HEK293 (cell line): ENCODE measurements around the gene GATC.

Source experiments
- CTCF ChIA-PET: fragments of 350-600 bp; formaldehyde crosslinking; extraction: SDS; loops from one replicate; lab custom pipeline; 2021; ENCODE audit warnings: antibody characterized with exemption; lab: Yijun Ruan, JAX
- POLR2A ChIA-PET: fragments of 300-600 bp; formaldehyde crosslinking; extraction: SDS; loops from one replicate; lab custom pipeline; 2020; ENCODE audit warnings: antibody characterized with exemption, inconsistent platforms; lab: Yijun Ruan, JAX
- H3K27ac ChIP-seq: fragments of 200-500 bp; sonication (Bioruptor generic); 2 replicates; pipeline ENCODE4 v1.5.1; 2014; ENCODE audit warnings: low read depth, low read length, control low read depth, inconsistent platforms; ENCODE audit errors: extremely low read depth
- H3K36me3 ChIP-seq, 2 experiments: fragments of 200-500 bp in 1 of 2; sonication (Bioruptor generic) in 1 of 2; 1 replicate in 1 of 2; 2 replicates in 1 of 2; pipeline ENCODE4 v1.5.1; 2014 to 2017; ENCODE audit warnings: inconsistent platforms in 2 of 2, low read length in 2 of 2; ENCODE audit not compliant: control insufficient read depth in 2 of 2, insufficient read depth in 1 of 2
- H3K4me1 ChIP-seq: fragments of 200-500 bp; sonication (Bioruptor generic); 2 replicates; pipeline ENCODE4 v1.5.1; 2014; ENCODE audit warnings: mild to moderate bottlenecking, low read length, inconsistent platforms; ENCODE audit not compliant: control insufficient read depth, insufficient read depth
- H3K4me3 ChIP-seq: 2 replicates; pipeline ENCODE4 v1.5.1; 2011; ENCODE audit warnings: low read depth, mild to moderate bottlenecking, control low read depth, low read length, moderate library complexity
- H3K9me3 ChIP-seq: fragments of 200-500 bp; sonication (Bioruptor generic); 2 replicates; pipeline ENCODE4 v1.5.1; 2014; ENCODE audit warnings: low read depth, low read length, inconsistent platforms; ENCODE audit not compliant: control insufficient read depth, insufficient read depth
- KLF16 ChIP-seq: fragments of 450-650 bp; formaldehyde crosslinking; IDR thresholded peaks from 2 replicates; pipeline ENCODE4 v1.5.1; 2017; ENCODE audit warnings: missing biosample characterization, missing genetic modification characterization
- SCRT2 ChIP-seq: fragments of 450-650 bp; formaldehyde crosslinking; IDR thresholded peaks from 2 replicates; pipeline ENCODE4 v1.5.1; 2016; ENCODE audit warnings: missing biosample characterization, missing genetic modification characterization
- SETDB1 ChIP-seq: IDR thresholded peaks from one replicate; pipeline ENCODE4 v1.6.1; 2017; ENCODE audit warnings: mild to moderate bottlenecking, low read length, moderate library complexity, mixed read lengths; ENCODE audit not compliant: insufficient read length
- SP7 ChIP-seq: fragments of 450-650 bp; formaldehyde crosslinking; IDR thresholded peaks from 2 replicates; pipeline ENCODE4 v1.5.1; 2016; ENCODE audit warnings: missing biosample characterization, missing genetic modification characterization
- ZBTB17 ChIP-seq: fragments of 450-650 bp; formaldehyde crosslinking; IDR thresholded peaks from 2 replicates; pipeline ENCODE4 v1.5.1; 2016; ENCODE audit warnings: missing biosample characterization, missing genetic modification characterization
- ZFP37 ChIP-seq: fragments of 450-650 bp; formaldehyde crosslinking; IDR thresholded peaks from 2 replicates; pipeline ENCODE4 v1.5.1; 2016; ENCODE audit warnings: missing biosample characterization, missing genetic modification characterization
- ZNF114 ChIP-seq: fragments of 450-650 bp; formaldehyde crosslinking; IDR thresholded peaks from 2 replicates; pipeline ENCODE4 v1.5.0; 2017; ENCODE audit warnings: missing biosample characterization, missing genetic modification characterization
- ZNF146 ChIP-seq: fragments of 450-650 bp; formaldehyde crosslinking; IDR thresholded peaks from 2 replicates; pipeline ENCODE4 v1.5.1; 2016; ENCODE audit warnings: missing biosample characterization, missing genetic modification characterization
- ZNF2 ChIP-seq: fragments of 450-650 bp; formaldehyde crosslinking; IDR thresholded peaks from 2 replicates; pipeline ENCODE4 v1.5.1; 2016; ENCODE audit warnings: missing biosample characterization, missing genetic modification characterization
- ZNF221 ChIP-seq: fragments of 450-650 bp; formaldehyde crosslinking; IDR thresholded peaks from 2 replicates; pipeline ENCODE4 v1.5.1; 2017; ENCODE audit warnings: missing biosample characterization, missing genetic modification characterization, borderline replicate concordance
- ZNF335 ChIP-seq: fragments of 450-650 bp; formaldehyde crosslinking; conservative IDR thresholded peaks from 2 replicates; pipeline ENCODE4 v1.5.1; 2016; ENCODE audit warnings: missing biosample characterization, missing genetic modification characterization
- ZNF341 ChIP-seq: fragments of 450-650 bp; formaldehyde crosslinking; IDR thresholded peaks from 2 replicates; pipeline ENCODE4; 2016; ENCODE audit warnings: low read depth, missing biosample characterization, missing genetic modification characterization
- ZNF426 ChIP-seq: fragments of 450-650 bp; formaldehyde crosslinking; IDR thresholded peaks from 2 replicates; pipeline ENCODE4 v1.5.1; 2017; ENCODE audit warnings: missing biosample characterization, missing genetic modification characterization, mild to moderate bottlenecking, inconsistent platforms, moderate library complexity
- ZNF501 ChIP-seq: fragments of 450-650 bp; formaldehyde crosslinking; IDR thresholded peaks from 2 replicates; pipeline ENCODE4 v1.5.1; 2016; ENCODE audit warnings: missing biosample characterization, missing genetic modification characterization
- ZNF510 ChIP-seq: fragments of 450-650 bp; formaldehyde crosslinking; IDR thresholded peaks from 2 replicates; pipeline ENCODE4 v1.5.1; 2018; ENCODE audit warnings: mild to moderate bottlenecking, missing genetic modification characterization, missing biosample characterization; ENCODE audit not compliant: insufficient replicate concordance
- ZNF600 ChIP-seq: fragments of 450-650 bp; formaldehyde crosslinking; IDR thresholded peaks from 2 replicates; pipeline ENCODE4 v1.5.1; 2016; ENCODE audit warnings: missing biosample characterization, missing genetic modification characterization
- ZNF664 ChIP-seq: fragments of 450-650 bp; formaldehyde crosslinking; IDR thresholded peaks from 2 replicates; pipeline ENCODE4 v1.5.1; 2016; ENCODE audit warnings: missing biosample characterization, missing genetic modification characterization
- ZNF777 ChIP-seq: fragments of 450-650 bp; formaldehyde crosslinking; IDR thresholded peaks from 2 replicates; pipeline ENCODE4 v1.5.1; 2017; ENCODE audit warnings: missing biosample characterization, missing genetic modification characterization, borderline replicate concordance
- TF ChIP-seq, protein P1 (sequence below): fragments of 450-650 bp; formaldehyde crosslinking; optimal IDR thresholded peaks from 2 replicates; pipeline ENCODE3; 2016; ENCODE audit warnings: missing biosample characterization, mild to moderate bottlenecking, missing genetic modification characterization
- TF ChIP-seq, protein P2 (sequence below): fragments of 450-650 bp; formaldehyde crosslinking; IDR thresholded peaks from 2 replicates; pipeline ENCODE4 v1.5.1; 2016; ENCODE audit warnings: missing biosample characterization, missing genetic modification characterization
- TF ChIP-seq, protein P3 (sequence below): fragments of 450-650 bp; formaldehyde crosslinking; IDR thresholded peaks from 2 replicates; pipeline ENCODE4 v1.5.1; 2016; ENCODE audit warnings: missing biosample characterization, missing genetic modification characterization, borderline replicate concordance
- TF ChIP-seq, protein P4 (sequence below): fragments of 450-650 bp; formaldehyde crosslinking; IDR thresholded peaks from 2 replicates; pipeline ENCODE4 v1.5.1; 2016; ENCODE audit warnings: missing biosample characterization, missing genetic modification characterization
- TF ChIP-seq, protein P5 (sequence below): fragments of 450-650 bp; IDR thresholded peaks from 2 replicates; pipeline ENCODE4 v1.5.1; 2018; ENCODE audit warnings: missing biosample characterization, missing genetic modification characterization
- TF ChIP-seq, protein P6 (sequence below): fragments of 450-650 bp; formaldehyde crosslinking; IDR thresholded peaks from 2 replicates; pipeline ENCODE4 v1.5.1; 2016; ENCODE audit warnings: missing biosample characterization, missing genetic modification characterization, low read depth

The GATC gene

DNA sequence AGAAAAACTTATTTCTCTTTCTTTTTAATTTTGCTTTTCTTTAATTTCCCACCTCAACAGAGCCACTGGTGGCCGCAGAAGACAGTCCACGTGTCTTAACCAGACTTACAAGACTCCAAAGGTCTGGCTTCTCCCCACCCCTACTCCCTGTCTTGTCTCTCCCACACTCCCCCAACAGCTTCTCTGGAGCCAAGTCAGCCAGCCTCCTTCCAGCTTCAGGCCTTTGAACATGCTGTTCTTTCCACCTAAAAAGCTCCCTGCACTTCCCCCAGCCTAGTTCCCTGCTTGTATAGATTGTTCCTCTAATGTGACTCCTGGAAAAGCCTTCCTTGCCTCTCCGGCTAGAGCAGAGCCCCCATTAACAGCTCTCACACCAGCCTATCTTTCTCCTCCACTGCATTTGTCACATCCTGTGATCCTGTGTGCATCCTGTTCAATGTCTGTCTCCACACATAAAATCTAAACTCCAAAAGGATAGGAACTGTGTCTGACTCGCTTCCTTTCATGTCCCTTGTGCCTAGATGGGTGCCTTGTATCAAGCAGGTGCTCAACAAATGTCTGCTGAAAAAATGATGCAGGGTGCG lies 41.9 kb downstream of the GATC start (continued):
- TF ChIP-seq, protein P1, sequence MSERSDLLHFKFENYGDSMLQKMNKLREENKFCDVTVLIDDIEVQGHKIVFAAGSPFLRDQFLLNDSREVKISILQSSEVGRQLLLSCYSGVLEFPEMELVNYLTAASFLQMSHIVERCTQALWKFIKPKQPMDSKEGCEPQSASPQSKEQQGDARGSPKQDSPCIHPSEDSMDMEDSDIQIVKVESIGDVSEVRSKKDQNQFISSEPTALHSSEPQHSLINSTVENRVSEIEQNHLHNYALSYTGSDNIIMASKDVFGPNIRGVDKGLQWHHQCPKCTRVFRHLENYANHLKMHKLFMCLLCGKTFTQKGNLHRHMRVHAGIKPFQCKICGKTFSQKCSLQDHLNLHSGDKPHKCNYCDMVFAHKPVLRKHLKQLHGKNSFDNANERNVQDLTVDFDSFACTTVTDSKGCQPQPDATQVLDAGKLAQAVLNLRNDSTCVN: no peak
- TF ChIP-seq ZNF114 (tag by site-specific recombination) (no peak), ZFP37 (tag by site-specific recombination) (no peak)

DNA sequence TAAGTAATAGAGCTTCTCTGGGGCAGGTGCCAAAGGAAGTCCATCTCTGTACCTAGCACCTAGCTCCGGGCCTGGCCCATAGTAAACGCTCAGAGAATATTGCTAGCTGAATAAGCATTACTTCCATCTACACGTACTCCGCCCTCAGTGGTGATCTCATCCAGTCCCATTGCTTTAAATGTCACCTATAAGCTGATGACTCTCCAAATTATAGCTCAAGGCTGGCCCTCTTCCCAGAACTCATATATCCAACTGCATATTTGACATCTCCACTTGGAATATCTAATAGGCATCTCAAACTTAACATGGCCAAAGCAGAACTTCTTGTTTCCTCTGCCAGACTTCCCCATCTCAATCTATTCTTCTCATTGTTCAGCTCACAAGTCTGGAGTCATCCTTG lies 42.8 kb downstream of the GATC start:
- H3K27ac ChIP-seq: no peak overlapping the region
- CTCF ChIA-PET: interaction anchor here (0.8 to 2.3 kb wide), 5 partner anchors 14 to 122 kb away, joined by 3 to 10 read pairs (median 4); no protein-coding TSS in a partner anchor
- H3K36me3 ChIP-seq: peaks cover 0 to 10% of the 10 kb centered on the region in 2 experiments; a peak in 1 of 3 replicates
- H3K4me1 ChIP-seq: no peaks in the 10 kb centered on the region; the same call in 1 of the 2 replicates
- POLR2A ChIA-PET: interaction anchor here (0.5 to 1.3 kb wide), 6 partner anchors 9 to 197 kb away, joined by 3 read pairs; partner anchors contain the start of gene RNU4-2
- no peak overlapping the region for H3K4me3 ChIP-seq
- no peaks in the 10 kb centered on the region for H3K9me3 ChIP-seq
- TF ChIP-seq ZNF664 (tag by site-specific recombination) (no peak), ZBTB17 (peak; percentile 72), ZNF501 (no peak), ZNF600 (tag by site-specific recombination) (peak; percentile 41; the same call in 1 of the 2 replicates), ZNF2 (tag by site-specific recombination) (no peak), ZNF146 (no peak), ZNF221 (tag by site-specific recombination) (no peak), KLF16 (tag by site-specific recombination) (no peak), SETDB1 (no peak), ZNF341 (tag by site-specific recombination) (no peak), SP7 (peak; percentile 95), ZNF426 (no peak), ZNF335 (no peak), SCRT2 (no peak), ZNF777 (tag by site-specific recombination) (no peak), ZNF510 (tag by site-specific recombination) (no peak)
- TF ChIP-seq, protein P2, sequence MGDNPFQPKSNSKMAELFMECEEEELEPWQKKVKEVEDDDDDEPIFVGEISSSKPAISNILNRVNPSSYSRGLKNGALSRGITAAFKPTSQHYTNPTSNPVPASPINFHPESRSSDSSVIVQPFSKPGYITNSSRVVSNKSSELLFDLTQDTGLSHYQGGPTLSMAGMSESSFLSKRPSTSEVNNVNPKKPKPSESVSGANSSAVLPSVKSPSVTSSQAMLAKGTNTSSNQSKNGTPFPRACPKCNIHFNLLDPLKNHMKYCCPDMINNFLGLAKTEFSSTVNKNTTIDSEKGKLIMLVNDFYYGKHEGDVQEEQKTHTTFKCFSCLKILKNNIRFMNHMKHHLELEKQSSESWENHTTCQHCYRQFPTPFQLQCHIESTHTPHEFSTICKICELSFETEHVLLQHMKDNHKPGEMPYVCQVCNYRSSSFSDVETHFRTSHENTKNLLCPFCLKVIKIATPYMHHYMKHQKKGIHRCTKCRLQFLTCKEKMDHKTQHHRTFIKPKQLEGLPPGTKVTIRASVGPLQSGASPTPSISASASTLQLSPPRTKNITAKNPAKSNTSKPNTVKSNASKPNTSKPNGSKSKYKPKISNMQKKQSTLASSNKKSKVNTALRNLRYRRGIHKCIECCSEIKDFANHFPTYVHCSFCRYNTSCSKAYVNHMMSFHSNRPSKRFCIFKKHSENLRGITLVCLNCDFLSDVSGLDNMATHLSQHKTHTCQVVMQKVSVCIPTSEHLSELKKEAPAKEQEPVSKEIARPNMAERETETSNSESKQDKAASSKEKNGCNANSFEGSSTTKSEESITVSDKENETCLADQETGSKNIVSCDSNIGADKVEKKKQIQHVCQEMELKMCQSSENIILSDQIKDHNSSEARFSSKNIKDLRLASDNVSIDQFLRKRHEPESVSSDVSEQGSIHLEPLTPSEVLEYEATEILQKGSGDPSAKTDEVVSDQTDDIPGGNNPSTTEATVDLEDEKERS: no peak
- TF ChIP-seq, protein P3, sequence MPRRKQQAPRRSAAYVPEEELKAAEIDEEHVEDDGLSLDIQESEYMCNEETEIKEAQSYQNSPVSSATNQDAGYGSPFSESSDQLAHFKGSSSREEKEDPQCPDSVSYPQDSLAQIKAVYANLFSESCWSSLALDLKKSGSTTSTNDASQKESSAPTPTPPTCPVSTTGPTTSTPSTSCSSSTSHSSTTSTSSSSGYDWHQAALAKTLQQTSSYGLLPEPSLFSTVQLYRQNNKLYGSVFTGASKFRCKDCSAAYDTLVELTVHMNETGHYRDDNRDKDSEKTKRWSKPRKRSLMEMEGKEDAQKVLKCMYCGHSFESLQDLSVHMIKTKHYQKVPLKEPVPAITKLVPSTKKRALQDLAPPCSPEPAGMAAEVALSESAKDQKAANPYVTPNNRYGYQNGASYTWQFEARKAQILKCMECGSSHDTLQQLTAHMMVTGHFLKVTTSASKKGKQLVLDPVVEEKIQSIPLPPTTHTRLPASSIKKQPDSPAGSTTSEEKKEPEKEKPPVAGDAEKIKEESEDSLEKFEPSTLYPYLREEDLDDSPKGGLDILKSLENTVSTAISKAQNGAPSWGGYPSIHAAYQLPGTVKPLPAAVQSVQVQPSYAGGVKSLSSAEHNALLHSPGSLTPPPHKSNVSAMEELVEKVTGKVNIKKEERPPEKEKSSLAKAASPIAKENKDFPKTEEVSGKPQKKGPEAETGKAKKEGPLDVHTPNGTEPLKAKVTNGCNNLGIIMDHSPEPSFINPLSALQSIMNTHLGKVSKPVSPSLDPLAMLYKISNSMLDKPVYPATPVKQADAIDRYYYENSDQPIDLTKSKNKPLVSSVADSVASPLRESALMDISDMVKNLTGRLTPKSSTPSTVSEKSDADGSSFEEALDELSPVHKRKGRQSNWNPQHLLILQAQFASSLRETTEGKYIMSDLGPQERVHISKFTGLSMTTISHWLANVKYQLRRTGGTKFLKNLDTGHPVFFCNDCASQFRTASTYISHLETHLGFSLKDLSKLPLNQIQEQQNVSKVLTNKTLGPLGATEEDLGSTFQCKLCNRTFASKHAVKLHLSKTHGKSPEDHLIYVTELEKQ (tag by site-specific recombination): peak; percentile 73; the same call in 1 of the 2 replicates
- TF ChIP-seq, protein P4, sequence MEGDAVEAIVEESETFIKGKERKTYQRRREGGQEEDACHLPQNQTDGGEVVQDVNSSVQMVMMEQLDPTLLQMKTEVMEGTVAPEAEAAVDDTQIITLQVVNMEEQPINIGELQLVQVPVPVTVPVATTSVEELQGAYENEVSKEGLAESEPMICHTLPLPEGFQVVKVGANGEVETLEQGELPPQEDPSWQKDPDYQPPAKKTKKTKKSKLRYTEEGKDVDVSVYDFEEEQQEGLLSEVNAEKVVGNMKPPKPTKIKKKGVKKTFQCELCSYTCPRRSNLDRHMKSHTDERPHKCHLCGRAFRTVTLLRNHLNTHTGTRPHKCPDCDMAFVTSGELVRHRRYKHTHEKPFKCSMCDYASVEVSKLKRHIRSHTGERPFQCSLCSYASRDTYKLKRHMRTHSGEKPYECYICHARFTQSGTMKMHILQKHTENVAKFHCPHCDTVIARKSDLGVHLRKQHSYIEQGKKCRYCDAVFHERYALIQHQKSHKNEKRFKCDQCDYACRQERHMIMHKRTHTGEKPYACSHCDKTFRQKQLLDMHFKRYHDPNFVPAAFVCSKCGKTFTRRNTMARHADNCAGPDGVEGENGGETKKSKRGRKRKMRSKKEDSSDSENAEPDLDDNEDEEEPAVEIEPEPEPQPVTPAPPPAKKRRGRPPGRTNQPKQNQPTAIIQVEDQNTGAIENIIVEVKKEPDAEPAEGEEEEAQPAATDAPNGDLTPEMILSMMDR (tag by site-specific recombination): no peak
- TF ChIP-seq, protein P5, sequence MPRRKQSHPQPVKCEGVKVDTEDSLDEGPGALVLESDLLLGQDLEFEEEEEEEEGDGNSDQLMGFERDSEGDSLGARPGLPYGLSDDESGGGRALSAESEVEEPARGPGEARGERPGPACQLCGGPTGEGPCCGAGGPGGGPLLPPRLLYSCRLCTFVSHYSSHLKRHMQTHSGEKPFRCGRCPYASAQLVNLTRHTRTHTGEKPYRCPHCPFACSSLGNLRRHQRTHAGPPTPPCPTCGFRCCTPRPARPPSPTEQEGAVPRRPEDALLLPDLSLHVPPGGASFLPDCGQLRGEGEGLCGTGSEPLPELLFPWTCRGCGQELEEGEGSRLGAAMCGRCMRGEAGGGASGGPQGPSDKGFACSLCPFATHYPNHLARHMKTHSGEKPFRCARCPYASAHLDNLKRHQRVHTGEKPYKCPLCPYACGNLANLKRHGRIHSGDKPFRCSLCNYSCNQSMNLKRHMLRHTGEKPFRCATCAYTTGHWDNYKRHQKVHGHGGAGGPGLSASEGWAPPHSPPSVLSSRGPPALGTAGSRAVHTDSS (tag by site-specific recombination): no peak
- TF ChIP-seq, protein P6, sequence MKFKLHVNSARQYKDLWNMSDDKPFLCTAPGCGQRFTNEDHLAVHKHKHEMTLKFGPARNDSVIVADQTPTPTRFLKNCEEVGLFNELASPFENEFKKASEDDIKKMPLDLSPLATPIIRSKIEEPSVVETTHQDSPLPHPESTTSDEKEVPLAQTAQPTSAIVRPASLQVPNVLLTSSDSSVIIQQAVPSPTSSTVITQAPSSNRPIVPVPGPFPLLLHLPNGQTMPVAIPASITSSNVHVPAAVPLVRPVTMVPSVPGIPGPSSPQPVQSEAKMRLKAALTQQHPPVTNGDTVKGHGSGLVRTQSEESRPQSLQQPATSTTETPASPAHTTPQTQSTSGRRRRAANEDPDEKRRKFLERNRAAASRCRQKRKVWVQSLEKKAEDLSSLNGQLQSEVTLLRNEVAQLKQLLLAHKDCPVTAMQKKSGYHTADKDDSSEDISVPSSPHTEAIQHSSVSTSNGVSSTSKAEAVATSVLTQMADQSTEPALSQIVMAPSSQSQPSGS (tag by site-specific recombination): peak; percentile 46; the same call in 1 of the 2 replicates
